ENCODE data around the gene BMI1.

- TF ChIP-seq ZBTB7A (tag by site-specific recombination; IDR thresholded peaks at IDR 0.05; ENCODE audit: low read depth), result no peak
- TF ChIP-seq ZNF830 (tag by site-specific recombination; IDR thresholded peaks at IDR 0.05; ENCODE audit: low read depth), result no peak
- TF ChIP-seq, protein P1, sequence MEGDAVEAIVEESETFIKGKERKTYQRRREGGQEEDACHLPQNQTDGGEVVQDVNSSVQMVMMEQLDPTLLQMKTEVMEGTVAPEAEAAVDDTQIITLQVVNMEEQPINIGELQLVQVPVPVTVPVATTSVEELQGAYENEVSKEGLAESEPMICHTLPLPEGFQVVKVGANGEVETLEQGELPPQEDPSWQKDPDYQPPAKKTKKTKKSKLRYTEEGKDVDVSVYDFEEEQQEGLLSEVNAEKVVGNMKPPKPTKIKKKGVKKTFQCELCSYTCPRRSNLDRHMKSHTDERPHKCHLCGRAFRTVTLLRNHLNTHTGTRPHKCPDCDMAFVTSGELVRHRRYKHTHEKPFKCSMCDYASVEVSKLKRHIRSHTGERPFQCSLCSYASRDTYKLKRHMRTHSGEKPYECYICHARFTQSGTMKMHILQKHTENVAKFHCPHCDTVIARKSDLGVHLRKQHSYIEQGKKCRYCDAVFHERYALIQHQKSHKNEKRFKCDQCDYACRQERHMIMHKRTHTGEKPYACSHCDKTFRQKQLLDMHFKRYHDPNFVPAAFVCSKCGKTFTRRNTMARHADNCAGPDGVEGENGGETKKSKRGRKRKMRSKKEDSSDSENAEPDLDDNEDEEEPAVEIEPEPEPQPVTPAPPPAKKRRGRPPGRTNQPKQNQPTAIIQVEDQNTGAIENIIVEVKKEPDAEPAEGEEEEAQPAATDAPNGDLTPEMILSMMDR (tag by site-specific recombination; IDR thresholded peaks at IDR 0.05), result no peak
- no peak for TF ChIP-seq REPIN1 (tag by site-specific recombination; IDR thresholded peaks at IDR 0.05; ENCODE audit: low read depth)
- TF ChIP-seq GLI4 (tag by site-specific recombination; IDR thresholded peaks at IDR 0.05), result no peak
- TF ChIP-seq ZNF561 (tag by site-specific recombination; IDR thresholded peaks at IDR 0.05; ENCODE audit: borderline replicate concordance), result no peak
Measured at GRCh38 chr10:22326145-22326702, 5.3 kb downstream of the BMI1 start.
